ENCODE data around the gene MBOAT2. TPM values are rescaled to one million over a fixed set of nuclear protein-coding genes. Genes with fewer than 3 reads are reported as not detected.

The MBOAT2 gene
- total RNA-seq, 1 donor from 2014 or later, result 4.9 TPM

GRCh38 chr2:9017411-9017810 lies 13.9 kb upstream of the MBOAT2 start:
- no peak for DNase-seq (ENCODE audit: low read depth, low spot score)

GRCh38 chr2:9015998-9016397 lies 12.5 kb upstream of the MBOAT2 start:
- no peak for DNase-seq (ENCODE audit: low read depth, low spot score)

- DNase-seq (ENCODE audit: low read depth, low spot score), result no peak
Measured at GRCh38 chr2:9013403-9013802, 9.9 kb upstream of the MBOAT2 start.

- no peak for DNase-seq (ENCODE audit: low read depth, low spot score)
Measured at GRCh38 chr2:9010866-9011265, 7.4 kb upstream of the MBOAT2 start.

- no peak for DNase-seq (ENCODE audit: low read depth, low spot score)
Measured at GRCh38 chr2:9008951-9009664, 5.6 kb upstream of the MBOAT2 start.

- no peak for DNase-seq (ENCODE audit: low read depth, low spot score)
Measured at GRCh38 chr2:9006368-9006767, 2.9 kb upstream of the MBOAT2 start.

- DNase-seq (ENCODE audit: low read depth, low spot score), result no peak
Measured at GRCh38 chr2:9004338-9005204, 1.1 kb upstream of the MBOAT2 start.

- no peak for DNase-seq (ENCODE audit: low read depth, low spot score)
Measured at GRCh38 chr2:9003366-9003615, 193 bp downstream of the MBOAT2 start.

- no peak for DNase-seq (ENCODE audit: low read depth, low spot score)
Measured at GRCh38 chr2:9002637-9003365, 683 bp downstream of the MBOAT2 start.

- DNase-seq (ENCODE audit: low read depth, low spot score), result no peak
Measured at GRCh38 chr2:9002313-9002636, 1.2 kb downstream of the MBOAT2 start.

GRCh38 chr2:9001778-9002177 lies 1.7 kb downstream of the MBOAT2 start:
- no peak for DNase-seq (ENCODE audit: low read depth, low spot score)

- DNase-seq (ENCODE audit: low read depth, low spot score), result no peak
Measured at GRCh38 chr2:9001229-9001628, 2.3 kb downstream of the MBOAT2 start.

- DNase-seq (ENCODE audit: low read depth, low spot score), result no peak
Measured at GRCh38 chr2:9000442-9000841, 3.0 kb downstream of the MBOAT2 start.

- DNase-seq (ENCODE audit: low read depth, low spot score), result no peak
Measured at GRCh38 chr2:8999797-9000196, 3.7 kb downstream of the MBOAT2 start.

- no peak for DNase-seq (ENCODE audit: low read depth, low spot score)
Measured at GRCh38 chr2:8999102-8999446, 4.4 kb downstream of the MBOAT2 start.

GRCh38 chr2:8998418-8999101 lies 4.9 kb downstream of the MBOAT2 start:
- DNase-seq (ENCODE audit: low read depth, low spot score), result no peak

- DNase-seq (ENCODE audit: low read depth, low spot score), result no peak
Measured at GRCh38 chr2:8997631-8998030, 5.9 kb downstream of the MBOAT2 start.

- no peak for DNase-seq (ENCODE audit: low read depth, low spot score)
Measured at GRCh38 chr2:8997108-8997507, 6.4 kb downstream of the MBOAT2 start.

GRCh38 chr2:8996006-8996405 lies 7.5 kb downstream of the MBOAT2 start:
- no peak for DNase-seq (ENCODE audit: low read depth, low spot score)

GRCh38 chr2:8994386-8994785 lies 9.1 kb downstream of the MBOAT2 start:
- no peak for DNase-seq (ENCODE audit: low read depth, low spot score)

GRCh38 chr2:8993902-8994278 lies 9.6 kb downstream of the MBOAT2 start:
- DNase-seq (ENCODE audit: low read depth, low spot score), result no peak

- DNase-seq (ENCODE audit: low read depth, low spot score), result no peak
Measured at GRCh38 chr2:8993196-8993901, 10.1 kb downstream of the MBOAT2 start.
